Measurements from ENCODE around the gene DIS3L2.
"Not testable (repeated sequence)": the region's sequence is repeated elsewhere in the genome, so short reads cannot be mapped to it uniquely, and the experiment has no call there.

DNA sequence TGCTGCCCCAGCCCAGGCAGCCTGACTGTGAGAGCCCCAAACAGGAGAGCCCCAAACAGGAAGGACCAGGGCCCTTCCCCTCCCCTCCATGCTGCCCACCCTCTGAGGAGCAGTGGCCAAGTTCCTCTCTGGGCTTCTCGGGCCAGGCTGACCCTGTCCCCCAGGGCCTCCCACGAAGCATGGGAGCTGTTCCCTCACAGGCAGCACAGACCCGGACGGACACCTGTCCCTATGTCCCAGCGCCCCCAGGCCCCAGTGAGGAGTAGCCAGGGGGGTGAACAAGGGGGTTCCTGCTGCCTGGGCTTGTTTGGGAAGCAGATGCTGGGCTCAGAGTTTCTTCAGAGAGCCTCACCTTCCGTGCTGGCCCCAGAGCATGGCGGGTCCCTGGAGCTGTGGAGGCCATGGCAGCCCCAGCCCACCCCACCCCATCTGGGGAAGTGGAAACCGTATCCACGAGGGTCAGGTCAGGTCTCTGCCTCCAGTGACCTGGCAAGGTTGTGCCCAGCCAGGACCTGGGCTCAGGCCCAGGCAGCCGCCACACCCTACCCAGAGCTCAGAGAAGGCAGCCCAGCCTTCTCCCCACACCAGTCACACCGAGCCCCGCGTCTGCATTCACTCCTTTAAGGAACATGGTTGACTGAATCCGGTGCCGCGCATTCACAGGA is 376.7 kb downstream of the DIS3L2 start:
- TF ChIP-seq POLR2A (IDR thresholded peaks at IDR 0.05) = not testable (repeated sequence)
- TF ChIP-seq, protein P1, sequence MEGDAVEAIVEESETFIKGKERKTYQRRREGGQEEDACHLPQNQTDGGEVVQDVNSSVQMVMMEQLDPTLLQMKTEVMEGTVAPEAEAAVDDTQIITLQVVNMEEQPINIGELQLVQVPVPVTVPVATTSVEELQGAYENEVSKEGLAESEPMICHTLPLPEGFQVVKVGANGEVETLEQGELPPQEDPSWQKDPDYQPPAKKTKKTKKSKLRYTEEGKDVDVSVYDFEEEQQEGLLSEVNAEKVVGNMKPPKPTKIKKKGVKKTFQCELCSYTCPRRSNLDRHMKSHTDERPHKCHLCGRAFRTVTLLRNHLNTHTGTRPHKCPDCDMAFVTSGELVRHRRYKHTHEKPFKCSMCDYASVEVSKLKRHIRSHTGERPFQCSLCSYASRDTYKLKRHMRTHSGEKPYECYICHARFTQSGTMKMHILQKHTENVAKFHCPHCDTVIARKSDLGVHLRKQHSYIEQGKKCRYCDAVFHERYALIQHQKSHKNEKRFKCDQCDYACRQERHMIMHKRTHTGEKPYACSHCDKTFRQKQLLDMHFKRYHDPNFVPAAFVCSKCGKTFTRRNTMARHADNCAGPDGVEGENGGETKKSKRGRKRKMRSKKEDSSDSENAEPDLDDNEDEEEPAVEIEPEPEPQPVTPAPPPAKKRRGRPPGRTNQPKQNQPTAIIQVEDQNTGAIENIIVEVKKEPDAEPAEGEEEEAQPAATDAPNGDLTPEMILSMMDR (IDR thresholded peaks at IDR 0.05) = not testable (repeated sequence)
